Muscle layer of colon (tissue), 2 donors: ENCODE measurements around the gene BTBD9.

Source experiments
- H3K27ac ChIP-seq: one replicate; pipeline ENCODE4 v1.7.0; 2013; ENCODE audit warnings: low read depth, mild to moderate bottlenecking, low read length, moderate library complexity
- H3K27me3 ChIP-seq, 2 donors: one replicate each; pipeline ENCODE4 v1.7.0; 2013; ENCODE audit warnings: low read length in 2 of 2, mild to moderate bottlenecking in 2 of 2; ENCODE audit not compliant: insufficient read depth in 2 of 2, control insufficient read depth in 1 of 2
- H3K36me3 ChIP-seq: one replicate; pipeline ENCODE4 v1.7.0; 2013; ENCODE audit warnings: mild to moderate bottlenecking, low read length; ENCODE audit not compliant: insufficient read depth
- H3K4me1 ChIP-seq: one replicate; pipeline ENCODE4 v1.7.0; 2013; ENCODE audit warnings: mild to moderate bottlenecking, low read length; ENCODE audit not compliant: insufficient read depth
- H3K4me3 ChIP-seq, 2 donors: one replicate each; pipeline ENCODE4 v1.7.0; 2013; ENCODE audit warnings: low read length in 2 of 2, low read depth in 1 of 2, mild to moderate bottlenecking in 1 of 2, moderate library complexity in 1 of 2
- H3K9ac ChIP-seq: one replicate; pipeline ENCODE4 v1.7.0; 2013; ENCODE audit warnings: low read length
- H3K9me3 ChIP-seq: one replicate; pipeline ENCODE4 v1.7.0; 2013; ENCODE audit warnings: mild to moderate bottlenecking, low read length
- donor health status: abdominal sarcoma.
- donor health status: Adenocarcinoma of cecum.

The BTBD9 gene

GRCh38 chr6:38151580-38152500 is 487.9 kb downstream of the BTBD9 start:
- Histone ChIP-seq H3K27me3 (no peaks in the 10 kb centered on the region), H3K9me3 (no peaks in the 10 kb centered on the region), H3K27ac (no peak overlapping the region), H3K9ac (no peak overlapping the region), H3K4me3 (no peak overlapping the region), H3K36me3 (peaks cover 4% of the 10 kb centered on the region), H3K4me1 (peaks cover 5% of the 10 kb centered on the region)

DNA sequence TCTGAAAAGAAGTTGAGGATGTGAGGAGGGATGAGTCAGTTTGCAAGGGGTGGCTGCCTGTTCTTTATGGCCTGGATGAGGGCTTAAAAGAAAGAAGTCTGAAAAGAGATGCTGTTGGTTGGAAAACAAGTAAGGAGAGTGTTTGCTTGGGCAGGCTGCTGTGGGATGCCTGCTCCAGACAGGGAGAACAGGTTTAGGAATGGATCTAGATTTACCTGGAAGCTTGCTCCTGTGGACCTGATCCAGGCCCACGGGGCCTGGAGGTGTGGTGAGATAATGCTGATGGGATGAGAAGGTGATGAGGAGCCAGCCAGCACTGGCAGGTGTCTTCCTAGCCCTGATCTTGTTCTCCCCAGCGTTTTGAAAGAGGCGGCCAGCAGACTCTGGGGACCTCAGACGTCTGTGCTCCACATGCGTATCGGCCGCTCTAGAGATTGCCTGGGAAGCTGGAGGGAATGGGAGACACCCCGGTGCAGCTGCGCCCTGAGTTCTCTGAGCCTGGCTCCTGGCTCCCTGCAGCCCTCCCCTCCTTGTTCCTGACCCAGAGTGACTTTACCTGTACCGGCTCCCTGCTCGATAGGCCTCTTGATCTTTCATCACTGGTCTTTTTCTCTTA is 488.9 kb downstream of the BTBD9 start:
- peaks cover 4% of the 10 kb centered on the region for H3K36me3 ChIP-seq
- no peak overlapping the region for H3K4me3 ChIP-seq

DNA sequence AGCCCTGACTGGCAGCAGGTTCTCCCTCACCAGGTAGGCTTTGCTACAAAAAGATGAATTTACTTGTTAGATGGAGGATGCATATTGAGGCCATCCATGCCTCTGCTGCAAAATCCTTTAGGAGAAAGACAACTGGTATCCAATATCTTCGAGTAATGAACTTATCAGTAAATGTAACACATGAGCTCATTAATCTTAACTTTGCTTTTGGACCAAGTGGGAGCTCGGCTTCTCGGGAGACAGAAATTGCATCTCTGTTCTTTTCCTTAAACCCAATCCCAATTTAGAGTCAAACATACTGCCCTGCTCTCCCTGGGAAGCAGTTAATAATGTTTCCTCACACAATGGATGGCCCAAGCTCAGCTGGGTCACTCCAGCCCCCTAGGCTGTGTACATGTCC is 489.7 kb downstream of the BTBD9 start:
- Histone ChIP-seq H3K9ac (no peak overlapping the region), H3K27me3 (no peaks in the 10 kb centered on the region), H3K36me3 (peaks cover 6% of the 10 kb centered on the region), H3K27ac (no peak overlapping the region), H3K4me1 (peaks cover 5% of the 10 kb centered on the region), H3K9me3 (no peaks in the 10 kb centered on the region), H3K4me3 (no peak overlapping the region)

More for the DNA sequence above, 488.9 kb downstream of the BTBD9 start:
- Histone ChIP-seq H3K27ac (no peak overlapping the region), H3K9ac (no peak overlapping the region), H3K27me3 (no peaks in the 10 kb centered on the region), H3K9me3 (no peaks in the 10 kb centered on the region), H3K4me1 (peaks cover 5% of the 10 kb centered on the region)

DNA sequence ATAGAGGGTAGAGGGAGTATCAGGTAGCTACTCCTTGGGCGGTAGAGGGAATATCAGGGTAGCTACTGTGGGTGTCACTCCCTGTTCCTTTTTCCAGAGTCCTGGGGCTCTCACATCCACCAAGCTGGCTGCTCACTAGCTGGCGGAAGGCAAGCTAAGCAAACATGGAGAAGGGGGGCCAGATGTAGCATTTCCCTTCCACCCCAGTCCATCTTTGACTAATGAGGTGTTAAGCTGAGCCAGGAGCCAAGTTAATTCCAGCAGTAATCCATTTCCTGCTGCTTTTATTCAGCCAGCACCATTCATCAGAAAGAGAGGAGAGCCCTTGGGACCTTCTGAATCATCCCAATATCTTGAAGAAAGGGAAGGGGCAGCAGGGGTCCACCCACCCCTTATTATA is 490.2 kb downstream of the BTBD9 start:
- Histone ChIP-seq H3K27ac (no peak overlapping the region), H3K9me3 (no peaks in the 10 kb centered on the region), H3K27me3 (no peaks in the 10 kb centered on the region), H3K4me3 (no peak overlapping the region), H3K4me1 (peaks cover 5% of the 10 kb centered on the region), H3K36me3 (peaks cover 10% of the 10 kb centered on the region), H3K9ac (no peak overlapping the region)

DNA sequence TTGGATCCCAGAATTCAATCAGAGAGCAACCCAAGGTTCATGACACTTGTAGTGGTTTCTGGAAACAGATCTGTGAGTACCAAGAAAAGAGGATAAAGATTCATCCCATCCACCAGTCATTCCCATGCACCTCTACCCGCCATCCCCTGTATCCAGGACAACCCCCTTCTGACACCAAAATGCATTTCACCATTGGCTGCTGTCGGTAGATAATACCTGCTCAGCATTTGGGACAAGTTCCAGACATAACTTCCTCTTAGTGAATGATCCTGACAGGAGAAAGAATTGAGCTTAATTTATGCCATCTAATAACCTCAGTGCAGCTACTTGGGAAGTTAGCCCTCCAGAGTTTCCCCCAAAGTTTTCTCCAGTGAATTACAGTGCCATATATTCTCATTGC is 491.1 kb downstream of the BTBD9 start:
- Histone ChIP-seq H3K9ac (no peak overlapping the region), H3K4me1 (peaks cover 5% of the 10 kb centered on the region), H3K9me3 (no peaks in the 10 kb centered on the region), H3K27ac (no peak overlapping the region), H3K27me3 (no peaks in the 10 kb centered on the region), H3K36me3 (peaks cover 10% of the 10 kb centered on the region), H3K4me3 (no peak overlapping the region)

GRCh38 chr6:38146734-38147027 is 493.0 kb downstream of the BTBD9 start:
- H3K4me3 ChIP-seq = no peak overlapping the region
- H3K27ac ChIP-seq = no peak overlapping the region
- peaks cover 5% of the 10 kb centered on the region for H3K4me1 ChIP-seq
- no peaks in the 10 kb centered on the region for H3K27me3 ChIP-seq
- H3K36me3 ChIP-seq = peaks cover 6% of the 10 kb centered on the region
- no peaks in the 10 kb centered on the region for H3K9me3 ChIP-seq
- no peak overlapping the region for H3K9ac ChIP-seq

DNA sequence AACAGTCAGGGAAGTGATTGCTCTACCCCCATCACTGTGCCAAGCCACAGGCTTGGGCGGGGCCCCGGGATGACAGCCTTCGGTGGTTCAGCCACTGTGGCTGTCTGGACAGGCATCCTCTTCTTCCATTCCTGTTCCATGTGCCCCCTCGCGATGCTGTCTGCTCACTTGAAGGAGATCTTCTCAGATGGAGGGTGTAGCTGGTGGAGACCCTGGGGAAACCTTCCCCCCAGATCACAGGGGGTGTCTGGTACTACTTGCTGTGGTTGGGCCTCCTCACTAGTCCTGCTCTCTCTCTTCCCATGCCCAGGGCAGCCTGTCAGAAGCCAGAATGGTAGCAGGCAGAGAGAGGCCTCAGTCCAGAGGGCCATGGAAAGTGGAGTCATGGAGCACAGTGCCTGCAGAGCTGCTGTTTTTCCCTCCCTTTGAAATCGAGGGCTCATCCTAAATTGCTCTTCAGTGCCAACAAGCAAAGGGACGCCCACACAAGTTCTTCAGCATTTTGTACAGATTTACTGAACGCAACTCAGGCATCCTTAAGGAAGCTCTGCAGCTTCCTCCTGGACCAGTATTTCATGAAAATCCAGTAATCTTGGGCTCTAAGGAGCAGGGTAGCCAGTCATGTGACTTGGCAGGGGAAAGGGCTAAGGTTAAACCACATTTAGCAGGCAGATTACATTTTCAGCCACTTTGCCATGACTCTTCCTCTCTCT is 493.6 kb downstream of the BTBD9 start:
- Histone ChIP-seq H3K27ac (no peak overlapping the region), H3K4me3 (no peak overlapping the region), H3K9ac (no peak overlapping the region), H3K27me3 (no peaks in the 10 kb centered on the region), H3K36me3 (peaks cover 6% of the 10 kb centered on the region), H3K4me1 (peaks cover 5% of the 10 kb centered on the region), H3K9me3 (no peaks in the 10 kb centered on the region)

- Histone ChIP-seq H3K27me3 (no peaks in the 10 kb centered on the region), H3K27ac (no peak overlapping the region), H3K4me1 (peaks cover 5% of the 10 kb centered on the region), H3K9me3 (no peaks in the 10 kb centered on the region), H3K36me3 (peaks cover 6% of the 10 kb centered on the region), H3K9ac (no peak overlapping the region), H3K4me3 (no peak overlapping the region)
Observed at GRCh38 chr6:38144365-38144945, 495.3 kb downstream of the BTBD9 start.

GRCh38 chr6:38143191-38144150 is 496.3 kb downstream of the BTBD9 start:
- H3K27me3 ChIP-seq = no peaks in the 10 kb centered on the region
- H3K4me3 ChIP-seq = no peak overlapping the region
- no peak overlapping the region for H3K27ac ChIP-seq
- H3K9me3 ChIP-seq = no peaks in the 10 kb centered on the region
- H3K9ac ChIP-seq = no peak overlapping the region
- H3K36me3 ChIP-seq = peaks cover 6% of the 10 kb centered on the region
- H3K4me1 ChIP-seq = peaks cover 3% of the 10 kb centered on the region

GRCh38 chr6:38142178-38142902 is 497.4 kb downstream of the BTBD9 start:
- no peaks in the 10 kb centered on the region for H3K9me3 ChIP-seq
- H3K4me3 ChIP-seq = no peak overlapping the region
- no peaks in the 10 kb centered on the region for H3K27me3 ChIP-seq
- peaks cover 6% of the 10 kb centered on the region for H3K36me3 ChIP-seq
- H3K9ac ChIP-seq = no peak overlapping the region
- no peaks in the 10 kb centered on the region for H3K4me1 ChIP-seq
- no peak overlapping the region for H3K27ac ChIP-seq
